Esophagus mucosa (tissue), 1 donor: Measurements from ENCODE around the gene TFG. TPM values are rescaled to one million over a fixed set of nuclear protein-coding genes. Genes with fewer than 3 reads are reported as not detected.

Source experiments
- ATAC-seq: fragments of 200-7000 bp; cut with Tn5 transposase; one replicate; pipeline ENCODE4 v1.9.1; 2020
- total RNA-seq: library from RNA; stranded (reverse); gene quantifications from one replicate; pipeline ENCODE4 v1.2.4, GENCODE V29; 2023
- donor health status: DM: yes; HTN: yes; CAD: no.

Gene TFG
- total RNA-seq, 1 donor from 2014 or later = 65.9 TPM

DNA sequence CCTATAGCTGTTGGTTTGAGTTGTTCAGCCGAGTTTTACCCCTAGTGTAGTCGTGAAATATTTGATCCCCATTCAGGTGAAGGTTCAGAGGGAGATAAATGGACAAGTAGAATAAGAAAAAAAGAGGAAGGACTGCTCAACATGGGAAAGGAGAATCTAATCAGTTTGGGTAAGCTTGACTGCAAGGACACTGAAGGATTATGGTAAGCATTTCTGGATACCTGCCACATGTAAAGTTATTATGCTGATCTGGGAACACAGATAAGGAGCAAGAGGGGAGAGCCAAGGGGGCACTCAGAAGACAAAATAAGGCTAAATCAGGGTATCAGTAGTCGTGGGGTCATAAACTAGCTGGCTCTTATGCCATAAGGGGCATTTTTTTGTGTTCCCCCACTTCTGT is 49.9 kb downstream of the TFG start:
- no peak for ATAC-seq

- ATAC-seq = no peak
These were observed 50.7 kb downstream of the TFG start for GRCh38 chr3:100759950-100760349.

DNA sequence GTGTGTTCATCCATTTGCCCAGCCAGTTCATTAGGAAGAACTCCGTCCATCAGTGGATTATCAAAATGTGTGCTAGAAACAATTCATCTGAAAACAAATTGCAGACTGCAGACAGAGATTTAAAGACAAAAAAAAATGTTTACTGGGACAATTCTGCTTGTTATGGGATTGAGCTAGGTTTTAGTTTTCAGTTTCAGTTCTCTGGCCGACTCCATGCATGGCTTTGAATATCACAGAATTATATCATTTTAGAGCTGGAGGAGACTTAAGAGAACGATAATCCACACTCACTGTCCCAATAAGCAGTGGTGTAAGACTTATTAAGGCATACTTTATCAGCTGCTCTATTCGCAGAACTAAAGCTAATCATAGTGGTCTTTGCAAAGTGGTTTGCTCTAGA is 51.1 kb downstream of the TFG start:
- no peak for ATAC-seq

DNA sequence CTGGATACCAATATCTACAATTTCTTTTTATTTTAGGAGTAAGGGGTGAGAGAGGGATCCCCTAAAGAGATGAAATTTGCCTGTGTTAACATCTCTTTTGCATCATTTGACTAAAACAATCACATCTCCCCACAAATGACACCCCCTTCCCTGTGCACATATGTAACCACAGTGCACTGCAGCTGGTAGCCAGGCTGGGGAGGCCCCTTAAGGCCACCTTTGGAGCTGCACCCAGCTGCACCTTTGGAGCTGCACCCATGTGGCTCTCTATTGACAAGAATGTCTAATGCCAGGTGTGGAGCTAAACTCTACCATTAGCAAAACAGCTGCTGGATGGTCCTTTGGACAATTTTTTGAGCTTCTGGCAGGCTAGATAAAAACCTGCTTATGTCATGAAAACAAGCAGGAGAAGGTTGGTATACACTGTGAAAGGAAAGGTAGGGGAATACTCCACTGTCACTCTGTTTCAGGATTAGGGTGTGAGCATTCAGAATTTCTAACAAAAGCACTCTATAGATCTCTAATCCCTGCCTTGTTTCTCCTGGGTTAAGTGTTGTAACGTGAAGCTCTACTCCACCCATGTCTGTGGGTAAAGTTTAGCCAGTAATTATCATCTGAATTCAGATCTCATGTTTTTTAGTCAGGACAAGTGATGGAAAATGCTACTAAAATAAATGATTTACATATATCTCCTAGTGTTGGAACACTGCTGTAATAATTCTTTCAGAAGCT is 52.1 kb downstream of the TFG start:
- ATAC-seq = peak; percentile 82

- ATAC-seq = no peak
These were observed 52.7 kb downstream of the TFG start for GRCh38 chr3:100761951-100762350.

DNA sequence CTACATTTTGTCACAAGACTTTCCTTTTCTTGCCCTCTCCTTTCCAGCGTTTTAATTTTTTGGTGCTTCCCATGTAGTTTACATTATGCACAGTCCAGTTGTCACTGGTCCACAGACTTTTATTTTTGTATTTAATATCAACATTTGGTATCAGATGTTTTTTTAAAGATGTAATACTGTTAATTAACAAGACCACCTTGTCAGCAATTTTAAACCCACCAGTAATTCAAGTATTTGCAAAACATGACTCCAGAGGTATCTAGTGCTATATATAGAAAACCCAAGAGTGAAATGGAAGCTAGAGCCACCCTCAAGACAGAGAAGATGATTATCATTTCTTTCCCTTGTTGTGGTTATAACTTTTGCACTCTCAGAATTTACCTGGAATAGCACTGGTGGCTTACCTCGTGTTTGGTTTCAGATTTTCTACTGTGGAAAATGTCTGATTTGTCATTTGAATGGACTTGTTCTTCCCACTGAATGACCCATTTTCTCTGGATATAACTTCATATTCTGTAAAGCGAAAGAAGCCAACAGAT is 56.2 kb downstream of the TFG start:
- ATAC-seq = no peak

DNA sequence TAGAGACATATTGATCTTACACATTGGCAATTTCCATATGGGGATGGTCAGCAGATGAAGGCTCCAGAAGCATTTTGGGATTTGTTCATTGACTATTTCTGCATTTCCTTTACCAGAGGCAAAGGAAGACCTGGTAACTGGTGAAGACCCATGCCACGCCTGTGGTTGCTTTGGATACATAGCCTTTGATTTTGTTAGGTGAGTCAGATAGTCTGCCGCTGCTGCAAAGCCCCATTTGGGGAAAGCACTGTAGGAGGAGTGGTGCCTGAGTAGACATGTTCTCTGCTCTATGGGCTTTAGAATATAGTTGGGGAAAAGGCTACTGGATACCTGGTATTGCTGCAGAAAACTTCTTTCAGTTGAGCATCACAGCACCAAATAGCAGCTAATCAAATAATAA is 56.8 kb downstream of the TFG start:
- ATAC-seq = peak; percentile 79

GRCh38 chr3:100769693-100770092 is 60.4 kb downstream of the TFG start:
- no peak for ATAC-seq

DNA sequence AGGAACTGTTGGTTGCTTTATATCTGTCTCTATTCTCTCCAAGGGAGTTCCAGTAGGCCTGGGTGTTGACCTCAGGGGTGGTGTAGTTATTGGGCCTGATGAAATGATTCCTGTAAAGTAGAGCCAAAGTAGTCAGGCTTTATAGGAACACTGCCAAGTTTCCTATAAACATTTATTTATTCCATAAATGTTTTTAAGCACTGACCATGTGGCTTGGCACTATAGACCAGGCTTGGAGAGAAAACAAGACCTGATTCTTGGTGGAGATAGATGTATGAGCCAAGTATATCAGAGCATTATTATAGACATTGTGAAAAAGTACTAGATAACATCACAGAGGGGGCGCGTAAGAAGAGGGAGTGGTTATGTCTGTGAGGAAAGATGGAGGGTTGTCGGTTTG is 65.9 kb downstream of the TFG start:
- ATAC-seq = no peak

- no peak for ATAC-seq
These were observed 66.4 kb downstream of the TFG start for GRCh38 chr3:100775669-100776068.

DNA sequence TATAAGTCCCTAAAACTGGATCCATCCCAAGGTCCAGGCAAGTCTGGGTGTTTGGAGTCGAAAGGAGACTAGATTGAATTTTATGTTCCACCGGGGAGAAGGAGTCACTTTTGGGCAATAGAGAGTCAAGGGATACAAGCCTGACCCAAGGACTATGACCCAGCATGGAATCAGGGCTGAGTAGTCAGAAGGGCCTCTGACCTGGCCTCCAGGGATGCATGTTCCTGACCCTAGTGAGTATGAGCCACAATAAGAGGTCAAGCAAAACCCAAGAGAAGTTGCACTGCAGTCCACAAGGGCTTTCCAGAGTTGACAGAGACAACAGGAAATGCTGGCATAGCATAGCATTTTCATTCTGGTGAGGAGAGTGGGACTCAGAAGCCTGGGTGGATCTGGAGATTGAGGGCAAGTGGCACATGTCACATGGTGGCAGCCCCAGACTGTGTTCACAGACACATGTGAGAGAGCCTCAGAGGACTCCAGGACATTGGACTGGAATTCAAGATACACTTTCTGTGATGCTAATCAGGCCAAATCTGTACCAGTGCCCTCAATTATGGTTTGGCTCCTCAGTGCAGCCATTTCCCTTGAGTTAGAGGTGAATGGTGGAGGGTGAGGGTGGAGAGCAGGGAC is 66.9 kb downstream of the TFG start:
- ATAC-seq = no peak

GRCh38 chr3:100776746-100777145 is 67.5 kb downstream of the TFG start:
- peak; percentile 17 for ATAC-seq

DNA sequence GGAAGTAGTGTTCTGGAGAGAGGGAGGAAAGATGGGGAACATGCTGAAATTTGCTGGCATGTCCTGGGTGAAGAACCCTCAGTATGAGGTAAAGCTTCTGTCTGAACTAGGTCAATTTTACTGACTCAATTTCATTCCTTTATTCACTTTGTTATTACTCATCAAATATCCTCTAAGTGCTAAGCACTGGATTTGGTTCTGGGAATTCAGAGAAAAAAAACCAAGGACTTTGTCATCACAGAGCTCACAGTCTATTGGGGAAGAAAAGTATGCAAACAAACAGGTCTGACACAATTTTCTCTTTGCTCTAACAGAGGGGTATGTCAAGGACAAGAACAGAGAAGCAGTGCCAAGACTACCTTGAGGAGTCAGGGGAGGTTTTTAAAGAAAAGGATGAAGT is 68.0 kb downstream of the TFG start:
- peak; percentile 28 for ATAC-seq

GRCh38 chr3:100779480-100779879 is 70.2 kb downstream of the TFG start:
- ATAC-seq = no peak

DNA sequence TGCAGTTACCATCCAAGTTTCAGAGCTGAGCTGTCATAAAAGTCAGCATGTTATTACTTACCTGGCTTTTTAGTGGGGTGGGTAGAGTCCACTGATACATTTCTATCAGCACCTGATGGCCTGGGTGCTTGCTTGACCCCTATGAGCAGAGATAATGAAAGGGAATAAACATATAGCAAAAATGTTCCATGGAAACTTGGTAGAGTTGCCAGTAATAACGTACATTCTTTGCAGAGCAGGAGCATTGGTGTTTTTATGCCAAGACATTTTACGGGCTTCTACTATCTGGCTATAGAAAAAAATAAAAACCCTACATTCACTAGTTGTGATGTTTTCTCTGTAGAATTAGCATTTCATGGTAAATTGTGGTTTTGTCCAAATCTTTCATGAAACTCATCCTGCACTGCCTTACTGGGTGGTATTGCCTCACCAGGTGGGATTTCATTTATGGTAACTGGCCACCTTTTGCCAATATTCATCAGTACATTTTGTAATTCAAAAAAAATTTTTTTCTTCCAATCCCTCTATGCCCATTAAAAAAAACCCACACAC is 70.9 kb downstream of the TFG start:
- ATAC-seq = no peak

- ATAC-seq = no peak
These were observed 72.0 kb downstream of the TFG start for GRCh38 chr3:100781301-100781700.

GRCh38 chr3:100782348-100782747 is 73.1 kb downstream of the TFG start:
- ATAC-seq = no peak

DNA sequence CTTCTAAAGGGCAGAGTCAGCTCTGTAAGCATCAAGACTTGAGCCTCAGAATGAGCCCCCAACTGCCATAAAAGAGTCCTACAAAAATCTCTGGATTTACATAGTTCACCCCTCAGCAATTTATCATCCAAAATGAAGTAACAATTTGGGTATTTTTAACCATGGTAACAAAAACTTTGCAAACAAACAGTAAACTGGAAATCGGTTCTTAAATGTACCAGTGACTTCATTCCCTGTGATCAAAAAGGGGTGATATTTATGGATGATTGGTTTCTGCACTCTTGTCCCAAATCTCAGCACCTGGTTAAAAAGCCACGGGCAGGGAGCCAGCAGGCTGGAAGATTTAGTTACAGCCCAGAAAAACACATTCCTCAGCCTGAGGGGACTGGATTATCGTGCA is 73.6 kb downstream of the TFG start:
- no peak for ATAC-seq

- ATAC-seq = no peak
These were observed 74.3 kb downstream of the TFG start for GRCh38 chr3:100783619-100784018.

GRCh38 chr3:100789579-100789978 is 80.3 kb downstream of the TFG start:
- ATAC-seq = no peak

DNA sequence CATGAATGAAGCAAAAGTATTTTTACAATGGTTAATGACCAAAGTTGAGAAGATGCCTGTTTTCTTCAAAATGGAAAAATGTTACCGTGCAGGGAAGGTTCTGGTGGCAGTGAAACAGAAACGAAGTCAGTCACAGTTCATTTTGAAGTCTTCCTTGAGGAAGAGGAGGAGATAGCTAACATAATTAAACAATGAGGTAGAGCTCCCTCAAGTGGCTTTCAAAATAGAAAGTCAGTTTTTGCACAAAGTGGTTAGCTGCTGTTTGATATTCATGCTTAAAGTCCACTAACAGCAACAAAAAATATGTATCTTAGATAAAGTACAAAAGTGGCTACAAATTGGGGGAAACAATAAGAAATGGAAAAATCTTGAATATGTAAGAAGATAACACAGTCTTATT is 87.3 kb downstream of the TFG start:
- no peak for ATAC-seq

DNA sequence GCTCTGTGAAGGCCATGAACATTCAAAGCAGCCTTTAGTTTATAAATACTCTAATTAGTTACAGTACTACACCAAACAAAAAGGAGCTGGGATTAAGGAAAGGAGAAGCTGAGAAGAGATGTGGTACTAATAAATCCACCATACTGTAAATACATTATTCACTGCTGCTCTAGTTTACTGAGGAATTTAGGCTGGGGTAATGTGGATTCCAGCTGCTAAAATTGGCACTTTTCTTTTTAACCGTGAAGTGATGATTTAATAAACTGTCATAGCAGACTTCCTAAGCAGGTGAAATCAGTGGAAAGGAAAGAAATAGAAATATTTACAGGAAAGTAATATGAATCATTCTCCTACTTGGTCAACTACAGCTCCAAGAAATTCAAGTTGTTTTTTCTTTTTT is 88.7 kb downstream of the TFG start:
- ATAC-seq = no peak
